GM23338 (cell line): ENCODE measurements around the gene XRCC6. TPM values are rescaled to one million over a fixed set of nuclear protein-coding genes. Genes with fewer than 3 reads are reported as not detected.
"Not testable (repeated sequence)": the region's sequence is repeated elsewhere in the genome, so short reads cannot be mapped to it uniquely, and the experiment has no call there.

ENCODE experiments used
- ATAC-seq: fragments of 200-7000 bp; cut with Tn5 transposase; 3 replicates; pipeline ENCODE4 v1.9.1; 2020
- DNase-seq: peaks from one replicate; pipeline ENCODE4 v3.0.0-alpha.2; 2015; ENCODE audit warnings: low spot score
- H2AFZ ChIP-seq: fragments of 200-600 bp; sonication (generic); 2 replicates; pipeline ENCODE4 v1.8.0; 2016; ENCODE audit warnings: antibody characterized with exemption, mild to moderate bottlenecking, moderate library complexity
- H3F3A ChIP-seq: fragments of 200-600 bp; sonication (generic); replicated peaks from 2 replicates; pipeline ENCODE4 v1.8.0; 2017; ENCODE audit warnings: antibody characterized with exemption, mixed run types, low read depth
- H3K27ac ChIP-seq: fragments of 200-600 bp; sonication (generic); 2 replicates; pipeline ENCODE4 v1.6.1; 2016; ENCODE audit warnings: low read depth
- H3K27me3 ChIP-seq: fragments of 200-600 bp; sonication (generic); 2 replicates; pipeline ENCODE4 v1.8.0; 2016; ENCODE audit warnings: mild to moderate bottlenecking, mixed run types, moderate library complexity; ENCODE audit not compliant: insufficient read depth
- H3K36me3 ChIP-seq: fragments of 200-600 bp; sonication (generic); 2 replicates; pipeline ENCODE4 v1.8.0; 2016; ENCODE audit warnings: mild to moderate bottlenecking; ENCODE audit not compliant: insufficient read depth
- H3K4me1 ChIP-seq: fragments of 200-600 bp; sonication (generic); 2 replicates; pipeline ENCODE4 v1.8.0; 2016; ENCODE audit warnings: mild to moderate bottlenecking, moderate library complexity; ENCODE audit not compliant: insufficient read depth
- H3K4me2 ChIP-seq: fragments of 200-600 bp; sonication (generic); 2 replicates; pipeline ENCODE4 v1.7.1; 2017; ENCODE audit warnings: mixed run types
- H3K4me3 ChIP-seq: fragments of 200-600 bp; sonication (generic); 2 replicates; pipeline ENCODE4 v1.6.1; 2016; ENCODE audit warnings: mixed run types
- H3K79me2 ChIP-seq: fragments of 200-600 bp; sonication (generic); replicated peaks from 2 replicates; pipeline ENCODE4 v1.8.0; 2017; ENCODE audit warnings: mild to moderate bottlenecking; ENCODE audit not compliant: insufficient read depth
- H3K9me2 ChIP-seq: fragments of 200-600 bp; sonication (generic); 2 replicates; pipeline ENCODE4 v1.8.0; 2017; ENCODE audit not compliant: insufficient read depth
- H4K20me1 ChIP-seq: fragments of 200-600 bp; sonication (generic); replicated peaks from 2 replicates; pipeline ENCODE4 v1.8.0; 2017; ENCODE audit warnings: mild to moderate bottlenecking; ENCODE audit not compliant: insufficient read depth
- H3K27ac Mint-ChIP-seq: 2 replicates; pipeline ENCODE4 v1.8.0; 2020; ENCODE audit warnings: inconsistent platforms, mild to moderate bottlenecking, moderate library complexity, mixed read lengths
- H3K27me3 Mint-ChIP-seq: 3 replicates; pipeline ENCODE4 v1.8.0; 2022; ENCODE audit warnings: low read depth, mild to moderate bottlenecking, moderate library complexity, mixed read lengths, inconsistent platforms; ENCODE audit not compliant: insufficient read depth, poor library complexity
- H3K36me3 Mint-ChIP-seq: 3 replicates; pipeline ENCODE4 v1.8.0; 2021; ENCODE audit warnings: low read depth, mild to moderate bottlenecking, inconsistent platforms, moderate library complexity, mixed read lengths
- H3K4me1 Mint-ChIP-seq: 3 replicates; pipeline ENCODE4 v1.8.0; 2020; ENCODE audit warnings: mild to moderate bottlenecking, inconsistent platforms, mixed read lengths
- H3K4me3 Mint-ChIP-seq: 3 replicates; pipeline ENCODE4 v1.8.0; 2021; ENCODE audit warnings: moderate library complexity, mild to moderate bottlenecking, inconsistent platforms, mixed read lengths
- H3K9me3 Mint-ChIP-seq: 3 replicates; pipeline ENCODE4 v1.8.0; 2020; ENCODE audit warnings: moderate library complexity, mild to moderate bottlenecking, inconsistent platforms, mixed read lengths
- CREB1 ChIP-seq: fragments of 250-450 bp; sonication (Bioruptor Pico); IDR thresholded peaks from 2 replicates; pipeline ENCODE4 v1.5.0; 2020; ENCODE audit warnings: low read depth, mild to moderate bottlenecking, moderate library complexity
- ETS1 ChIP-seq: IDR thresholded peaks from 2 replicates; pipeline ENCODE4 v1.6.1; 2016; ENCODE audit warnings: antibody characterized with exemption
- EZH2phosphoT487 ChIP-seq: fragments of 200-600 bp; sonication (generic); IDR thresholded peaks from one replicate; pipeline ENCODE4 v1.8.1; 2018; ENCODE audit warnings: antibody characterized with exemption; ENCODE audit not compliant: unreplicated experiment
- POLR2AphosphoS5 ChIP-seq: IDR thresholded peaks from 2 replicates; pipeline ENCODE4 v1.6.1; 2016; ENCODE audit warnings: antibody characterized with exemption, low read depth
- polyA plus RNA-seq: library from polyadenylated mRNA; unstranded; fragments of >200 nt; fragmentation: Nextera tagmentation; extraction: Ambion mirVana; gene quantifications from 2 replicates; pipeline ENCODE4 v1.2.1, GENCODE V29; 2016
- total RNA-seq: library from RNA; depleted of rRNA; stranded (reverse); fragments of >200 nt; shearing (Covaris generic); gene quantifications from 2 replicates; pipeline ENCODE4 v1.2.3, GENCODE V29; 2014
- TF ChIP-seq, protein P1 (sequence below), 2 experiments: fragments of 200-600 bp in 1 of 2; sonication (generic) in 1 of 2; conservative IDR thresholded peaks; 2 replicates each; pipeline versions ENCODE4 v1.5.1 to v1.6.1; 2016 to 2017; ENCODE audit warnings: antibody characterized with exemption in 2 of 2, low read depth in 2 of 2, mild to moderate bottlenecking in 2 of 2, moderate library complexity in 1 of 2

Gene XRCC6
- total and polyA plus RNA-seq, 2 experiments from 2014 or later, result 351 to 498 TPM

- TF ChIP-seq, protein P1, sequence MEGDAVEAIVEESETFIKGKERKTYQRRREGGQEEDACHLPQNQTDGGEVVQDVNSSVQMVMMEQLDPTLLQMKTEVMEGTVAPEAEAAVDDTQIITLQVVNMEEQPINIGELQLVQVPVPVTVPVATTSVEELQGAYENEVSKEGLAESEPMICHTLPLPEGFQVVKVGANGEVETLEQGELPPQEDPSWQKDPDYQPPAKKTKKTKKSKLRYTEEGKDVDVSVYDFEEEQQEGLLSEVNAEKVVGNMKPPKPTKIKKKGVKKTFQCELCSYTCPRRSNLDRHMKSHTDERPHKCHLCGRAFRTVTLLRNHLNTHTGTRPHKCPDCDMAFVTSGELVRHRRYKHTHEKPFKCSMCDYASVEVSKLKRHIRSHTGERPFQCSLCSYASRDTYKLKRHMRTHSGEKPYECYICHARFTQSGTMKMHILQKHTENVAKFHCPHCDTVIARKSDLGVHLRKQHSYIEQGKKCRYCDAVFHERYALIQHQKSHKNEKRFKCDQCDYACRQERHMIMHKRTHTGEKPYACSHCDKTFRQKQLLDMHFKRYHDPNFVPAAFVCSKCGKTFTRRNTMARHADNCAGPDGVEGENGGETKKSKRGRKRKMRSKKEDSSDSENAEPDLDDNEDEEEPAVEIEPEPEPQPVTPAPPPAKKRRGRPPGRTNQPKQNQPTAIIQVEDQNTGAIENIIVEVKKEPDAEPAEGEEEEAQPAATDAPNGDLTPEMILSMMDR (conservative IDR thresholded peaks at IDR 0.05; ENCODE audit: low read depth in 2 of 2), result no peak
- TF ChIP-seq EZH2phosphoT487 (no peak), POLR2AphosphoS5 (no peak), CREB1 (CRISPR knock-in tag) (no peak), ETS1 (no peak)
These were observed 4.5 kb downstream of the XRCC6 start (continued) for GRCh38 chr22:41625577-41625976.

DNA sequence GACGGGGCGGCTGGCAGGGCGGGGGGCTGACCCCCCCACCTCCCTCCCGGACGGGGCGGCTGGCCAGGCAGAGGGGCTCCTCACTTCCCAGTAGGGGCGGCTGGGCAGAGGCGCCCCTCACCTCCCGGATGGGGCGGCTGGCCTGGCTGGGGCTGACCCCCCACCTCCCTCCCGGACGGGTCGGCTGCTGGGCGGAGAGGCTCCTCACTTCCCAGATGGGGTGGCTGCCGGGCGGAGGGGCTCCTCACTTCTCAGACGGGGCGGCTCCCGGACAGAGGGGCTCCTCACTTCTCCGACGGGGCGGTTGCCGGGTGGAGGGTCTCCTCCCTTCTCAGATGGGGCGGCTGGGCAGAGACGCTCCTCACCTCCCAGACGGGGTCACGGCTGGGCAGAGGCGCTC is 10.0 kb downstream of the XRCC6 start:
- H3K27me3 ChIP-seq, H3K4me3 ChIP-seq, H3K4me1 Mint-ChIP-seq, H3K27ac ChIP-seq, H3K9me2 ChIP-seq, H3K4me2 ChIP-seq, H2AFZ ChIP-seq, H3F3A ChIP-seq, H3K27ac Mint-ChIP-seq, H3K4me1 ChIP-seq, DNase-seq, H3K4me3 Mint-ChIP-seq, ATAC-seq: not testable (repeated sequence)
- peaks cover 92% of the 10 kb centered on the region for H3K36me3 Mint-ChIP-seq
- peaks cover 17% of the 10 kb centered on the region; the same call in 2 of the 3 replicates for H3K9me3 Mint-ChIP-seq
- peaks cover 67% of the 10 kb centered on the region for H3K36me3 ChIP-seq
- peaks cover 12% of the 10 kb centered on the region for H3K27me3 Mint-ChIP-seq
- peaks cover 82% of the 10 kb centered on the region for H3K79me2 ChIP-seq
- H4K20me1 ChIP-seq, result peaks cover 30% of the 10 kb centered on the region

- not testable (repeated sequence) for ATAC-seq
- H3K79me2 ChIP-seq, result peaks cover 77% of the 10 kb centered on the region
- peaks cover 67% of the 10 kb centered on the region for H3K36me3 ChIP-seq
These were observed 10.5 kb downstream of the XRCC6 start for GRCh38 chr22:41631615-41632014.

GRCh38 chr22:41634610-41635009 is 13.5 kb downstream of the XRCC6 start:
- not testable (repeated sequence) for H3F3A ChIP-seq, H3K4me1 ChIP-seq, H3K4me3 Mint-ChIP-seq, H3K27ac Mint-ChIP-seq, H3K9me2 ChIP-seq, H3K4me1 Mint-ChIP-seq, ATAC-seq, DNase-seq, H3K4me2 ChIP-seq, H3K27me3 ChIP-seq, H3K4me3 ChIP-seq, H3K27me3 Mint-ChIP-seq, H2AFZ ChIP-seq, H3K27ac ChIP-seq
- Histone ChIP-seq H4K20me1 (peaks cover 29% of the 10 kb centered on the region), H3K36me3 (peaks cover 63% of the 10 kb centered on the region), H3K79me2 (peaks cover 50% of the 10 kb centered on the region)
- H3K9me3 Mint-ChIP-seq, result peaks cover 14% of the 10 kb centered on the region; the same call in 2 of the 3 replicates
- H3K36me3 Mint-ChIP-seq, result peaks cover 87% of the 10 kb centered on the region

More at GRCh38 chr22:41631615-41632014, 10.5 kb downstream of the XRCC6 start:
- H4K20me1 ChIP-seq, result peaks cover 31% of the 10 kb centered on the region
- H3K9me3 Mint-ChIP-seq, result peaks cover 17% of the 10 kb centered on the region; the same call in 2 of the 3 replicates
- not testable (repeated sequence) for H3F3A ChIP-seq, H3K27ac Mint-ChIP-seq, H3K4me1 ChIP-seq, H3K27me3 ChIP-seq, H3K4me3 ChIP-seq, DNase-seq, H3K27ac ChIP-seq, H3K9me2 ChIP-seq, H3K4me1 Mint-ChIP-seq, H2AFZ ChIP-seq, H3K4me3 Mint-ChIP-seq, H3K4me2 ChIP-seq
- peaks cover 94% of the 10 kb centered on the region for H3K36me3 Mint-ChIP-seq
- peaks cover 12% of the 10 kb centered on the region for H3K27me3 Mint-ChIP-seq
